ENCODE results near the gene POLD2. TPM values are rescaled to one million over a fixed set of nuclear protein-coding genes. Genes with fewer than 3 reads are reported as not detected.

POLD2 gene
- total and polyA plus RNA-seq, 7 donors = 57.3 to 127 (median 87.1) TPM

DNA sequence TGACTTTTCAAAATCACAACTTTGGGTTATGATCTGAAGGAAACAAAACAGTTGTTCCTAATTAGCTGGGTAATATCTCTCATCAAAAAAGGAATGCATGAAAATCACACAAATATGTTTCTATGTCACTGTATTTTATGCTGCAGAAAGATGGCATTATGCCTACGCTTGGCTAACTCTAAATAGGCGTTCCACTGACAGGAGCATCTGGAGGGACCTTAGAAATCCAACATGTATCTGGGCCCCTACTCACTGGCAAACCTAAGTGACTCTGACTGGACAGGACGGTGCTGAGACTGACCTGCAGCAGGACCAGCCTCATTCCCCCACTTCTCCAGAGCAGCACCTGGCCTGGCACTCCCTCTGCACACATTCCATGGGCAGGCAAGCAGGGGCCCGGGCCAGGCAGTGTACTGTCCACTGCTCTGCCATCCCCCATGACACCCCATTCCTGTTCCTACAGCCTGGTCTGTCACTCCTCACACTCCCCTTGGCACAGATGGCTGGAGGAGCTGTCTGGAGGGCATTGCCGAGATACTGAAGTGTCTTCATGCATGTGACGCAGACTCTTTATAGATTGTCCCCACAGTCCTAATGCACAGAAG is 20.4 kb upstream of the POLD2 start:
- no peaks in the 10 kb centered on the region for H3K36me3 ChIP-seq (ENCODE audit: insufficient read depth in 1 of 2, low read depth in 1 of 2)
- 66 to 71% (median 68%) methylated on average over 6 of the region's 6 CpGs for WGBS, 3 donors
- DNase-seq = peak in 1 of 2 donors; percentile 15
- ATAC-seq = no peak
- H3K27ac ChIP-seq = no peak overlapping the region
- TF ChIP-seq, protein P1, sequence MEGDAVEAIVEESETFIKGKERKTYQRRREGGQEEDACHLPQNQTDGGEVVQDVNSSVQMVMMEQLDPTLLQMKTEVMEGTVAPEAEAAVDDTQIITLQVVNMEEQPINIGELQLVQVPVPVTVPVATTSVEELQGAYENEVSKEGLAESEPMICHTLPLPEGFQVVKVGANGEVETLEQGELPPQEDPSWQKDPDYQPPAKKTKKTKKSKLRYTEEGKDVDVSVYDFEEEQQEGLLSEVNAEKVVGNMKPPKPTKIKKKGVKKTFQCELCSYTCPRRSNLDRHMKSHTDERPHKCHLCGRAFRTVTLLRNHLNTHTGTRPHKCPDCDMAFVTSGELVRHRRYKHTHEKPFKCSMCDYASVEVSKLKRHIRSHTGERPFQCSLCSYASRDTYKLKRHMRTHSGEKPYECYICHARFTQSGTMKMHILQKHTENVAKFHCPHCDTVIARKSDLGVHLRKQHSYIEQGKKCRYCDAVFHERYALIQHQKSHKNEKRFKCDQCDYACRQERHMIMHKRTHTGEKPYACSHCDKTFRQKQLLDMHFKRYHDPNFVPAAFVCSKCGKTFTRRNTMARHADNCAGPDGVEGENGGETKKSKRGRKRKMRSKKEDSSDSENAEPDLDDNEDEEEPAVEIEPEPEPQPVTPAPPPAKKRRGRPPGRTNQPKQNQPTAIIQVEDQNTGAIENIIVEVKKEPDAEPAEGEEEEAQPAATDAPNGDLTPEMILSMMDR (IDR thresholded peaks at IDR 0.05) = no peak
- no peaks in the 10 kb centered on the region for H3K4me1 ChIP-seq
- H3K4me3 ChIP-seq = no peak overlapping the region
- peaks cover 0 to 19% (median 4%) of the 10 kb centered on the region in 3 donors for H3K27me3 ChIP-seq (ENCODE audit: insufficient read depth in 3 of 3, low read length in 2 of 3)
- intact Hi-C loops (cut with DNase I) = no loop called here
- H3K9me3 ChIP-seq = no peaks in the 10 kb centered on the region

DNA sequence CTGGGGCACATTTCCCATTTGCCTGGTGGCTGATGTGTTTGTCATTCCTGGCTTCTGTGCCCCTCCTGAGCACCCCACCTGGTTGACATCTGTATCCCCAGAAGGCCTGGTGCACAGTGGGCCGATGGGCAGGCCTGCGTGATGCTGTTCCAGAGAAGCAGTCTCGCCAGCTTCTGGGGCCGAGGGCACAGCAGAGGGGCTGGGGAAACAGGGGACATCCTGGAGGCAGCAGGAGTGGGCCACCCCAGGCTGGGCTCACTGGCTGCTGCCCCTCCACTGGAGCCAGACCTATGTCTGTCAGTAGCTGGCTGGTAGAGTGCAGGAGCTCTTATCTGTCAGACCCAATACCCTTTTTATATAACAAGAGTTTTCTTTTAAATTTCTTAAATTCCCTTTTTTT is 18.7 kb upstream of the POLD2 start:
- intact Hi-C loops (cut with DNase I) = no loop called here

DNA sequence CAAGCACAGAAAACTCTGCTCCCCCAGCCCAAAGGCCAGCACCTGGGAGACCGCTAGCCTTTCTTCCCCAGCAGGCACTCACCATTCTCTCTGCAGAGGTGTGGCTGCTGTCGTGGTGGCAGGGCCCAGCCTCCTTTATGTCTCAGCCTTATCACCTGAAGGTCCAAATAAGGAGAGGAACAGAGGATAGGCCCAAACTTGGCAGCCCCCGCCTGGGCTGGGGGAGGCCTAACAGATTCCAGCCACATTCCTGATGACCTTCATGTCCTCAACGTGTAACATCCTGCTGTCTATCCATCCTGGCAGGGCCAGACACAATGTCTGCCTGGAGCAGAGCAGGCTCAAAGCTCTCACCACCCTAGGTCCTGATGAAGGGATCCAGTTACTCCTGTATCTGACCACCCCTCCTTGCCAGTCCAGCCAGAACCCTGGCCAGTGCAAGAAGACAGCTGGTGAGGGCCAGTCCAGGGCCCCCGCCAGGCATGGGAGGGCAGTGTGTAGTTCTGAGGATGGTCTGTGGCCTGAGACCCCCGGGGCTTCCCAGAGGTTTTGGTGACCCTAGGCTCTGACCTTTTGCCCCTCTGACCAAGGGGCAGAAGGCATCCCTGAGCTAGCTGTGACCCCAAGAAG is 18.0 kb upstream of the POLD2 start, which contains the start of gene MYL7:
Gene MYL7, minus strand, starts transcription at position 112 of the 630 bp plus-strand sequence. Its CDS starts 27 bp downstream, at position 85.
- DNase-seq (peak in 1 of 2 donors; percentile 24), ATAC-seq (no peak)
- Histone ChIP-seq H3K36me3 (ENCODE audit: insufficient read depth in 1 of 2, low read depth in 1 of 2) (no peaks in the 10 kb centered on the region), H3K9me3 (no peaks in the 10 kb centered on the region), H3K4me3 (no peak within 1 kb of the TSS), H3K27me3 (ENCODE audit: insufficient read depth in 3 of 3, low read length in 2 of 3) (peaks cover 0 to 14% (median 4%) of the 10 kb centered on the region in 3 donors), H3K27ac (no peak within 1 kb of the TSS), H3K4me1 (no peaks in the 10 kb centered on the region)
- TF ChIP-seq, protein P1 (IDR thresholded peaks at IDR 0.05) = no peak
- WGBS, 3 donors = 57 to 70% (median 62%) methylated on average over 6 of the region's 6 CpGs
- intact Hi-C loops (cut with DNase I) = no loop called here

More for the DNA sequence above, 18.7 kb upstream of the POLD2 start:
- Histone ChIP-seq H3K27ac (no peak overlapping the region), H3K36me3 (ENCODE audit: insufficient read depth in 1 of 2, low read depth in 1 of 2) (no peaks in the 10 kb centered on the region), H3K4me3 (no peak overlapping the region), H3K4me1 (no peaks in the 10 kb centered on the region), H3K9me3 (no peaks in the 10 kb centered on the region), H3K27me3 (ENCODE audit: insufficient read depth in 3 of 3, low read length in 2 of 3) (peaks cover 0 to 19% (median 4%) of the 10 kb centered on the region in 3 donors)
- TF ChIP-seq, protein P1 (IDR thresholded peaks at IDR 0.05) = no peak
- DNase-seq = peak in 1 of 2 donors; percentile 26
- no peak for ATAC-seq
- WGBS, 3 donors = 86 to 93% (median 87%) methylated on average over 4 of the region's 4 CpGs

DNA sequence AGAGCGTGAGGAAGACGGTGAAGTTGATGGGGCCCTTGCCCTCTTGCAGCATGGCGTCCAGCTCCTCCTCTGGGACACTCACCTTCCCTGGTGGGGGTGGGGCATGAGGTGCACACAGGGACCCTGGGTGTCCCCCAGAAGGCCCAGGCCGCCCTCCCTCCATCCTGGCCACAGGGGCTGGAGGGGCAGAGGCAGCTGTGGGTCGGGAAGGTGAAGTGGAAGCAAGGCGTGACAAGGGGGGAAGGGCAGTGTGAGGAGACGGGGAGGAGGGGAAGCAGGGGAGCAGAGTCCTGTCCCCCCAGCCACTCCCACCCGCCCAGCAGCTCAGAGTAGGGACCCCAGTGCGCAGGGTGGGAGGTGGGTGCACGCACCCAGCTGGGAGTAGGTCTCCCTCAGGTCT is 17.0 kb upstream of the POLD2 start:
- no peak overlapping the region for H3K27ac ChIP-seq
- H3K36me3 ChIP-seq (ENCODE audit: insufficient read depth in 1 of 2, low read depth in 1 of 2) = no peaks in the 10 kb centered on the region
- H3K4me3 ChIP-seq = no peak overlapping the region
- 90 to 93% (median 90%) methylated on average over 9 to 10 of the region's 10 CpGs for WGBS, 3 donors
- TF ChIP-seq, protein P1 (IDR thresholded peaks at IDR 0.05) = no peak
- H3K27me3 ChIP-seq (ENCODE audit: insufficient read depth in 3 of 3, low read length in 2 of 3) = peaks cover 0 to 6% (median 0%) of the 10 kb centered on the region in 3 donors
- peak in 1 of 2 donors; percentile 54 for DNase-seq
- no peaks in the 10 kb centered on the region for H3K9me3 ChIP-seq
- H3K4me1 ChIP-seq = no peaks in the 10 kb centered on the region
- no peak for ATAC-seq
- intact Hi-C loops (cut with DNase I) = no loop called here

Data from psoas muscle (tissue), 8 donors.